ENCODE data around the gene NUTM2D.
"Not testable (repeated sequence)": the region's sequence is repeated elsewhere in the genome, so short reads cannot be mapped to it uniquely, and the experiment has no call there.

- not testable (repeated sequence) for TF ChIP-seq ZNF274 (IDR thresholded peaks at IDR 0.05; ENCODE audit: low read depth, low read length); SUZ12 (IDR thresholded peaks at IDR 0.05; ENCODE audit: extremely low read depth, insufficient read depth, insufficient read length); YY1 (IDR thresholded peaks at IDR 0.05; ENCODE audit: insufficient read depth, insufficient read length)
These were observed 15.3 kb upstream of the NUTM2D start for GRCh38 chr10:87342249-87342710.

Measured in NT2/D1 (cell line).